Measurements from ENCODE around the gene THEM5.

DNA sequence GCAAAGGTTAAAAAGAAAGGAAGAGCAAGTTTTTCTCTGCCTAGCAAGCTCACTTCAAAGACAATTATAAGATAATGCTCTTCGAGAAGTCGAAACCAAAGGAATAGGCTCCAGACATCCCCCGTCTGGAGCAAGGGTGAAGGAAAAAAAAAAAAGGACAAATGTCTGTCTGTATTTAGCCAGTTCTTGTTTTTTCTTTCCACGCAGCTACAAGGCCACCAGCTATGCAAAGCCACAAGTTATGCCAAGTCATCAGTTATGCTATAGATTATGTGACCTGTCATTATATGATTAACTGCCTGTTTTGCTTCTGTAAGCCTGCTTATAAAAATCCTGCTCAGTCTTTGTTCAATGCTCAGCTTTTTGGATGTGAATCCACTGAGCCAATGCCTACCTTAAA is 2.4 kb upstream of the THEM5 start:
- TF ChIP-seq CTCF (optimal IDR thresholded peaks at IDR 0.05 in 1 of 3, IDR thresholded peaks at IDR 0.05 in 1 of 3, conservative IDR thresholded peaks at IDR 0.05 in 1 of 3; ENCODE audit: extremely low read depth in 1 of 3, insufficient read depth in 2 of 3, low read length in 3 of 3): no peak
- no peak for TF ChIP-seq EZH2 (IDR thresholded peaks at IDR 0.05; ENCODE audit: low read length)
